B cell (primary cell): ENCODE data around the gene ZNF296.

Experiments used
- CTCF ChIP-seq: fragments of 200-600 bp; IDR thresholded peaks from one replicate; pipeline ENCODE4 v1.8.0; 2022; ENCODE audit warnings: antibody characterized with exemption, mild to moderate bottlenecking
- EZH2 ChIP-seq: IDR thresholded peaks from 2 replicates; pipeline ENCODE4 v1.6.1; 2012; ENCODE audit warnings: borderline replicate concordance, low read depth, mild to moderate bottlenecking, moderate library complexity, low read length; ENCODE audit not compliant: insufficient read depth, poor library complexity, severe bottlenecking

DNA sequence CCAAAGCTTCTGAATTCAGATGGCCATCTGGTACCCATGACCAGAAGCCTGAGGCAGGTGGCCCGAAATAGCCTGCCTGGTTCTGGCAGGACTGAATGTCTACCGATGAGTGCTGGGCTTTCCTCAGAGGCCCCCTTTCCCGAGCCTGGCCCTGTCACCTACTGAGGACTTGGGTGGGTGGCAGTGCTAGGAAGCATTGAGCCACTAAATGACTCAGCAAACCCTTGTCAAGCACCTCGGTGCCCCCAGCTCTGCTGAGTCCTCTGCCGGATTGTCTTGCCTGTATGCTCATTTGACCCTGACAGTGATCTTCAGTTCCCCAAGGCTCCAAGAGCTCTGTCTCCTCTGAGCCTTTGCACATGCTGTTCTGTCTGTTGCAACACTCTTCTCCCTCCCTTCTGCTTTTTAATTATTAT is 34.6 kb upstream of the ZNF296 start:
- TF ChIP-seq CTCF (no peak), EZH2 (no peak)
